ENCODE measurements around the gene BDH1.

BDH1 gene

GRCh38 chr3:197545571-197545970 lies 10.2 kb downstream of the BDH1 start:
- Histone ChIP-seq H3K27me3 (ENCODE audit: control insufficient read depth, insufficient read depth, low read length) (no peaks in the 10 kb centered on the region), H3K36me3 (ENCODE audit: insufficient read depth, low read length) (no peaks in the 10 kb centered on the region), H3K4me3 (ENCODE audit: low read length) (no peak overlapping the region), H3K4me2 (ENCODE audit: low read length) (no peak overlapping the region), H3K9ac (ENCODE audit: low read depth, low read length) (no peak overlapping the region), H3K4me1 (ENCODE audit: control insufficient read depth, insufficient read depth, low read length) (peaks cover 3% of the 10 kb centered on the region), H3K9me3 (replicated peaks; ENCODE audit: low read length) (no peaks in the 10 kb centered on the region)

GRCh38 chr3:197545101-197545500 lies 10.7 kb downstream of the BDH1 start:
- no peak overlapping the region for H3K9ac ChIP-seq (ENCODE audit: low read depth, low read length)
- H3K4me1 ChIP-seq (ENCODE audit: control insufficient read depth, insufficient read depth, low read length), result peaks cover 3% of the 10 kb centered on the region
- no peaks in the 10 kb centered on the region for H3K27me3 ChIP-seq (ENCODE audit: control insufficient read depth, insufficient read depth, low read length)
- H3K4me3 ChIP-seq (ENCODE audit: low read length), result no peak overlapping the region
- no peaks in the 10 kb centered on the region for H3K36me3 ChIP-seq (ENCODE audit: insufficient read depth, low read length)
- no peaks in the 10 kb centered on the region for H3K9me3 ChIP-seq (replicated peaks; ENCODE audit: low read length)
- no peak overlapping the region for H3K4me2 ChIP-seq (ENCODE audit: low read length)

- H3K4me3 ChIP-seq (ENCODE audit: low read length), result no peak overlapping the region
- H3K36me3 ChIP-seq (ENCODE audit: insufficient read depth, low read length), result no peaks in the 10 kb centered on the region
- H3K4me2 ChIP-seq (ENCODE audit: low read length), result no peak overlapping the region
- H3K4me1 ChIP-seq (ENCODE audit: control insufficient read depth, insufficient read depth, low read length), result peaks cover 3% of the 10 kb centered on the region
- H3K9ac ChIP-seq (ENCODE audit: low read depth, low read length), result no peak overlapping the region
- H3K9me3 ChIP-seq (replicated peaks; ENCODE audit: low read length), result no peaks in the 10 kb centered on the region
- H3K27me3 ChIP-seq (ENCODE audit: control insufficient read depth, insufficient read depth, low read length), result no peaks in the 10 kb centered on the region
Measured at GRCh38 chr3:197542741-197543454, 12.9 kb downstream of the BDH1 start.

GRCh38 chr3:197541756-197542539 lies 13.8 kb downstream of the BDH1 start:
- no peaks in the 10 kb centered on the region for H3K36me3 ChIP-seq (ENCODE audit: insufficient read depth, low read length)
- H3K4me1 ChIP-seq (ENCODE audit: control insufficient read depth, insufficient read depth, low read length), result peaks cover 3% of the 10 kb centered on the region
- H3K9ac ChIP-seq (ENCODE audit: low read depth, low read length), result no peak overlapping the region
- no peaks in the 10 kb centered on the region for H3K9me3 ChIP-seq (replicated peaks; ENCODE audit: low read length)
- no peak overlapping the region for H3K4me3 ChIP-seq (ENCODE audit: low read length)
- no peaks in the 10 kb centered on the region for H3K27me3 ChIP-seq (ENCODE audit: control insufficient read depth, insufficient read depth, low read length)
- H3K4me2 ChIP-seq (ENCODE audit: low read length), result peak overlapping the region; percentile 34

GRCh38 chr3:197540961-197541377 lies 14.8 kb downstream of the BDH1 start:
- no peaks in the 10 kb centered on the region for H3K36me3 ChIP-seq (ENCODE audit: insufficient read depth, low read length)

GRCh38 chr3:197539651-197540051 lies 16.1 kb downstream of the BDH1 start:
- H3K9me3 ChIP-seq (replicated peaks; ENCODE audit: low read length), result no peaks in the 10 kb centered on the region
- no peaks in the 10 kb centered on the region for H3K36me3 ChIP-seq (ENCODE audit: insufficient read depth, low read length)
- no peaks in the 10 kb centered on the region for H3K27me3 ChIP-seq (ENCODE audit: control insufficient read depth, insufficient read depth, low read length)
- no peak overlapping the region for H3K4me3 ChIP-seq (ENCODE audit: low read length)
- no peak overlapping the region for H3K4me2 ChIP-seq (ENCODE audit: low read length)
- H3K4me1 ChIP-seq (ENCODE audit: control insufficient read depth, insufficient read depth, low read length), result peaks cover 3% of the 10 kb centered on the region
- no peak overlapping the region for H3K9ac ChIP-seq (ENCODE audit: low read depth, low read length)

More at GRCh38 chr3:197540961-197541377, 14.8 kb downstream of the BDH1 start:
- Histone ChIP-seq H3K4me1 (ENCODE audit: control insufficient read depth, insufficient read depth, low read length) (peaks cover 3% of the 10 kb centered on the region), H3K9ac (ENCODE audit: low read depth, low read length) (no peak overlapping the region), H3K27me3 (ENCODE audit: control insufficient read depth, insufficient read depth, low read length) (no peaks in the 10 kb centered on the region), H3K4me2 (ENCODE audit: low read length) (no peak overlapping the region), H3K9me3 (replicated peaks; ENCODE audit: low read length) (no peaks in the 10 kb centered on the region), H3K4me3 (ENCODE audit: low read length) (no peak overlapping the region)

GRCh38 chr3:197533927-197534725 lies 21.6 kb downstream of the BDH1 start:
- Histone ChIP-seq H3K27me3 (ENCODE audit: control insufficient read depth, insufficient read depth, low read length) (no peaks in the 10 kb centered on the region), H3K9ac (ENCODE audit: low read depth, low read length) (no peak overlapping the region), H3K9me3 (replicated peaks; ENCODE audit: low read length) (no peaks in the 10 kb centered on the region), H3K4me2 (ENCODE audit: low read length) (no peak overlapping the region), H3K36me3 (ENCODE audit: insufficient read depth, low read length) (no peaks in the 10 kb centered on the region), H3K4me3 (ENCODE audit: low read length) (no peak overlapping the region), H3K4me1 (ENCODE audit: control insufficient read depth, insufficient read depth, low read length) (peaks cover 4% of the 10 kb centered on the region)

GRCh38 chr3:197533396-197533795 lies 22.4 kb downstream of the BDH1 start:
- H3K4me2 ChIP-seq (ENCODE audit: low read length), result no peak overlapping the region
- no peaks in the 10 kb centered on the region for H3K36me3 ChIP-seq (ENCODE audit: insufficient read depth, low read length)

GRCh38 chr3:197532388-197532787 lies 23.4 kb downstream of the BDH1 start:
- Histone ChIP-seq H3K27me3 (ENCODE audit: control insufficient read depth, insufficient read depth, low read length) (peaks cover under 1% of the 10 kb centered on the region), H3K9ac (ENCODE audit: low read depth, low read length) (no peak overlapping the region), H3K9me3 (replicated peaks; ENCODE audit: low read length) (no peaks in the 10 kb centered on the region), H3K36me3 (ENCODE audit: insufficient read depth, low read length) (no peaks in the 10 kb centered on the region), H3K4me3 (ENCODE audit: low read length) (no peak overlapping the region), H3K4me1 (ENCODE audit: control insufficient read depth, insufficient read depth, low read length) (peaks cover 4% of the 10 kb centered on the region), H3K4me2 (ENCODE audit: low read length) (no peak overlapping the region)

More at GRCh38 chr3:197533396-197533795, 22.4 kb downstream of the BDH1 start:
- Histone ChIP-seq H3K27me3 (ENCODE audit: control insufficient read depth, insufficient read depth, low read length) (no peaks in the 10 kb centered on the region), H3K4me1 (ENCODE audit: control insufficient read depth, insufficient read depth, low read length) (peaks cover 4% of the 10 kb centered on the region), H3K9me3 (replicated peaks; ENCODE audit: low read length) (no peaks in the 10 kb centered on the region), H3K9ac (ENCODE audit: low read depth, low read length) (no peak overlapping the region), H3K4me3 (ENCODE audit: low read length) (no peak overlapping the region)

GRCh38 chr3:197528190-197528589 lies 27.6 kb downstream of the BDH1 start:
- H3K4me2 ChIP-seq (ENCODE audit: low read length), result no peak overlapping the region
- no peak overlapping the region for H3K4me3 ChIP-seq (ENCODE audit: low read length)
- peaks cover 4% of the 10 kb centered on the region for H3K27me3 ChIP-seq (ENCODE audit: control insufficient read depth, insufficient read depth, low read length)
- H3K4me1 ChIP-seq (ENCODE audit: control insufficient read depth, insufficient read depth, low read length), result no peaks in the 10 kb centered on the region
- H3K36me3 ChIP-seq (ENCODE audit: insufficient read depth, low read length), result no peaks in the 10 kb centered on the region
- H3K9ac ChIP-seq (ENCODE audit: low read depth, low read length), result no peak overlapping the region
- no peaks in the 10 kb centered on the region for H3K9me3 ChIP-seq (replicated peaks; ENCODE audit: low read length)

- no peak overlapping the region for H3K4me3 ChIP-seq (ENCODE audit: low read length)
- no peaks in the 10 kb centered on the region for H3K36me3 ChIP-seq (ENCODE audit: insufficient read depth, low read length)
Measured at GRCh38 chr3:197527569-197527968, 28.2 kb downstream of the BDH1 start.

More at GRCh38 chr3:197527569-197527968, 28.2 kb downstream of the BDH1 start:
- Histone ChIP-seq H3K27me3 (ENCODE audit: control insufficient read depth, insufficient read depth, low read length) (peaks cover 4% of the 10 kb centered on the region), H3K9ac (ENCODE audit: low read depth, low read length) (no peak overlapping the region), H3K9me3 (replicated peaks; ENCODE audit: low read length) (no peaks in the 10 kb centered on the region), H3K4me2 (ENCODE audit: low read length) (no peak overlapping the region), H3K4me1 (ENCODE audit: control insufficient read depth, insufficient read depth, low read length) (no peaks in the 10 kb centered on the region)
